ENCODE results near the gene NCOA1.
"Not testable (repeated sequence)": the region's sequence is repeated elsewhere in the genome, so short reads cannot be mapped to it uniquely, and the experiment has no call there.

The NCOA1 gene

GRCh38 chr2:24490690-24491541, at the start of gene NCOA1:
NCOA1 (plus strand) TSS chr2:24491254; CDS start chr2:24658678, 167,424 bp downstream.
- peak; percentile 90 for DNase-seq
- ATAC-seq = peak; percentile 92

- ATAC-seq (no peak), DNase-seq (no peak)
Measured at GRCh38 chr2:24448797-24449196, 42.3 kb upstream of the NCOA1 start.

- ATAC-seq (no peak), DNase-seq (no peak)
Measured at GRCh38 chr2:24449344-24449743, 41.7 kb upstream of the NCOA1 start.

- DNase-seq = no peak
- no peak for ATAC-seq
Measured at GRCh38 chr2:24451805-24452501, 39.1 kb upstream of the NCOA1 start.

GRCh38 chr2:24452502-24452885, 38.6 kb upstream of the NCOA1 start:
- ATAC-seq = no peak
- DNase-seq = no peak

GRCh38 chr2:24453379-24454073, 37.5 kb upstream of the NCOA1 start:
- DNase-seq (no peak), ATAC-seq (no peak)

- DNase-seq (no peak), ATAC-seq (no peak)
Measured at GRCh38 chr2:24454294-24454693, 36.8 kb upstream of the NCOA1 start.

- ATAC-seq (peak; percentile 91), DNase-seq (peak; percentile 21)
Measured at GRCh38 chr2:24456599-24457556, 34.2 kb upstream of the NCOA1 start.

- ATAC-seq = no peak
- no peak for DNase-seq
Measured at GRCh38 chr2:24457696-24458386, 33.2 kb upstream of the NCOA1 start.

GRCh38 chr2:24459224-24460161, 31.6 kb upstream of the NCOA1 start:
- DNase-seq = no peak
- ATAC-seq = no peak

- ATAC-seq = no peak
- no peak for DNase-seq
Measured at GRCh38 chr2:24461685-24462084, 29.4 kb upstream of the NCOA1 start.

- no peak for ATAC-seq
- no peak for DNase-seq
Measured at GRCh38 chr2:24463271-24463670, 27.8 kb upstream of the NCOA1 start.

GRCh38 chr2:24466871-24467870, 23.9 kb upstream of the NCOA1 start:
- no peak for DNase-seq
- ATAC-seq = no peak

GRCh38 chr2:24468453-24468852, 22.6 kb upstream of the NCOA1 start:
- not testable (repeated sequence) for ATAC-seq, DNase-seq

GRCh38 chr2:24469148-24469650, 21.9 kb upstream of the NCOA1 start:
- no peak for ATAC-seq

GRCh38 chr2:24471662-24472061, 19.4 kb upstream of the NCOA1 start:
- ATAC-seq (no peak), DNase-seq (no peak)

More at GRCh38 chr2:24469148-24469650, 21.9 kb upstream of the NCOA1 start:
- DNase-seq = no peak

- ATAC-seq (no peak), DNase-seq (no peak)
Measured at GRCh38 chr2:24472416-24472815, 18.6 kb upstream of the NCOA1 start.

- no peak for ATAC-seq
- DNase-seq = no peak
Measured at GRCh38 chr2:24473626-24474025, 17.4 kb upstream of the NCOA1 start.
